Lower leg skin (tissue), 4 donors: ENCODE results near the gene SIRT1. TPM values are rescaled to one million over a fixed set of nuclear protein-coding genes. Genes with fewer than 3 reads are reported as not detected.

Experiments used
- DNase-seq, 2 donors: peaks; one replicate each; pipeline ENCODE4 v3.0.0-alpha.2; 2019; ENCODE audit warnings: low spot score in 2 of 2
- H3K4me3 ChIP-seq: fragments of 200-600 bp; sonication (generic); 2 replicates; pipeline ENCODE4 v1.5.1; 2017; ENCODE audit warnings: mild to moderate bottlenecking, low read depth; ENCODE audit not compliant: poor library complexity, severe bottlenecking
- CTCF ChIP-seq, 3 donors: fragments of 450-650 bp; IDR thresholded peaks; one replicate each; pipeline ENCODE4 v1.5.1; 2016; ENCODE audit warnings: antibody characterized with exemption in 3 of 3, mild to moderate bottlenecking in 3 of 3, moderate library complexity in 2 of 3
- POLR2A ChIP-seq, 2 donors: fragments of 450-650 bp; IDR thresholded peaks; one replicate each; pipeline ENCODE4 v1.6.1; 2016 to 2017; ENCODE audit warnings: antibody characterized with exemption in 2 of 2, mild to moderate bottlenecking in 1 of 2, moderate library complexity in 1 of 2
- WGBS, 2 donors: methylation state at CpG; one replicate each; pipeline ENCODE4 v1.1.5; 2018; 5-methylcytosine and 5-hydroxymethylcytosine counted together
- intact Hi-C: fragments of 100-400 bp; cut with DNase I; formaldehyde crosslinking; loops from one replicate; pipeline ENCODE4 v1.15.0; 2023; ENCODE audit warnings: low total_unique reads
- total RNA-seq, 4 donors: library from RNA; depleted of rRNA; stranded (reverse); fragments of >200 nt; gene quantifications; one replicate each; pipeline ENCODE4 v1.1.0, GENCODE V29; 2016

Gene SIRT1
- total RNA-seq, 4 donors from 2014 or later, result 17.6 to 23.1 (median 19.4) TPM

GRCh38 chr10:67926951-67927350, 42.5 kb downstream of the SIRT1 start:
- intact Hi-C loops, result no loop called here
- no peak overlapping the region for H3K4me3 ChIP-seq
- WGBS, 2 donors, result 94 to 100% methylated on average over 1 of the region's 1 CpG
- no peak for DNase-seq
- TF ChIP-seq POLR2A (IDR thresholded peaks at IDR 0.05) (no peak), CTCF (IDR thresholded peaks at IDR 0.05) (no peak)

DNA sequence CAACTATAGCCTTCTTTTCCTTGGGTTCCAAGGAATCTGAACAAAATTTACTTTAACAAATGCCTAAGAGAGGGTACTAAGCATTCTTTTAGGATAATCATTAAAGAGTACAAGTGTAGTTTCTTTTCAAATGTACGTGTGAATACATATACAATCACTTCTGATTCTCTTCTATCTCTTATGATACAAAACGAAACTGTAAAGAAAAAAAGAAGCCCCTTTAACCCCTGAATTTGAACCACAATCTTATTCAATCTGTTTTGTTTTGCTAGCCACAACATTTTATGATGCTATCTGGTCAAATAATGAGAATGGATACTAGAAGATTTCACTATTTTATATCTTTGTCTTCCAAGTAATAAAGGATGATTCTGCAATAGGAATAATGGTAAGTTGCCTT, 48.7 kb downstream of the SIRT1 start:
- no peak for TF ChIP-seq CTCF (IDR thresholded peaks at IDR 0.05)
- TF ChIP-seq POLR2A (IDR thresholded peaks at IDR 0.05), result no peak
- DNase-seq, result no peak
- intact Hi-C loops, result no loop called here
- no peak overlapping the region for H3K4me3 ChIP-seq
- WGBS, 2 donors, result 90 to 97% methylated on average over 2 of the region's 2 CpGs

- DNase-seq, result no peak
- no peak overlapping the region for H3K4me3 ChIP-seq
- intact Hi-C loops, result no loop called here
- no peak for TF ChIP-seq POLR2A (IDR thresholded peaks at IDR 0.05)
- 87 to 88% methylated on average over 1 of the region's 1 CpG for WGBS, 2 donors
Observed at GRCh38 chr10:67934336-67934735, 49.9 kb downstream of the SIRT1 start.

DNA sequence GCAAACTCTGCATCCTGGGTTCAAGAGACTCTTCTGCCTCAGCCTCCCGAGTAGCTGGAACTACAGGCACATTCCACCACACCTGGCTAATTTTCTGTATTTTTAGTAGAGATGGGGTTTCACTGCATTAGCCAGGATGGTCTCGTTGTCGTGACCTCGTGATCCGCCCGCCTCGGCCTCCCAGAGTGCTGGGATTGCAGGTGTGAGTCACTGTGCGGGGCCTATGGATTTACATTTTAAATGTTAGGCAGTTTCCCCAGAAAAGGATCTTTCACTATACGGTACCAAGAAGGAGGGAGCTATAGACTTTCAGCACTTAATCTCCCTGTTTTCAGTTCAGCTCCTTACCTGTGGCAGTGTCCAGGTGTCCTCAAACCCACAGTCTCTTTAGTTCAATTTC, 50.8 kb downstream of the SIRT1 start:
- intact Hi-C loops, result no loop called here
- no peak overlapping the region for H3K4me3 ChIP-seq
- WGBS, 2 donors, result 97 to 98% methylated on average over 9 of the region's 9 CpGs
- no peak for TF ChIP-seq POLR2A (IDR thresholded peaks at IDR 0.05)
- TF ChIP-seq CTCF (IDR thresholded peaks at IDR 0.05), result no peak
- no peak for DNase-seq

DNA sequence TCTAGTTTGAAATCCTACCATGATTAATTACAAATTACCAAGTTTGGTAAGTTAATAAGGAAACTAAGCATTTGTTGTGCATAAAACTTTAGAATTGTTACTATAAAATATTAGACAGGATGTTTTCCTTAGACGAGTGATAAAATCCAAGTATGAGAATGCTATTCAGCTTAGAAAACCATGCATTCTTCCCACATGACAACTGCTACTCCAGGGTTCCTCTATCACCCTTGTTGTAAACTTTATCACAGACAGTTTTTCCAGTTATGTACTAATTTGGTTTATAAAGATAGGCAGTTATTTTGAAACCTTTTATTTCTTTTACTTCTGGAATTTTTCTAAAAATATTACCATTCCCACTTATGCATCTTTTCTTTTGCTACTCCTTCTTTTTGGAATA, 52.0 kb downstream of the SIRT1 start:
- H3K4me3 ChIP-seq, result no peak overlapping the region
- no peak for TF ChIP-seq POLR2A (IDR thresholded peaks at IDR 0.05)
- TF ChIP-seq CTCF (IDR thresholded peaks at IDR 0.05), result no peak
- intact Hi-C loops, result no loop called here
- DNase-seq, result no peak
- 88 to 94% methylated on average over 1 of the region's 1 CpG for WGBS, 2 donors

GRCh38 chr10:67943917-67944316, 59.5 kb downstream of the SIRT1 start:
- no peak overlapping the region for H3K4me3 ChIP-seq
- no peak for TF ChIP-seq POLR2A (IDR thresholded peaks at IDR 0.05)
- DNase-seq, result no peak
- whole genome bisulfite sequencing, 2 donors, result 100% methylated on average over 1 to 2 of the region's 2 CpGs
- intact Hi-C loops, result no loop called here

DNA sequence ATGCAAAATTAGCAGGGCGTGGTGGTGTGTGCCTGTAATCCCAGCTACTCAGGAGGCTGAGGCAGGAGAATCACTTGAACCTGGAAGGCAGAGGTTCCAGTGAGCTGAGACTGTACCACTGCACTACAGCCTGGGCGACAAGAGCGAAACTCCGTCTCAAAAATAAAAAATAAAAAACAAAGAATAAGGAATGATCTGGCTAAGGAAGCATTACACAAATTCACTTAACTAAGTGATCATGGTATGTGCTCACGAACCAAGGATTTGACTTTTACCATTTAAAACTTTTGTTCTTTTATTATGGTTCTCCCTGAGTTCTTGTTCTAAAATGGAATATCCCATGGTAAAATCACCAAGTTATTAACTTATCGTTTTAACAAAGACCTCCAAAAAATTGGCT, 71.2 kb downstream of the SIRT1 start:
- H3K4me3 ChIP-seq, result no peak overlapping the region
- DNase-seq, result no peak
- TF ChIP-seq CTCF (IDR thresholded peaks at IDR 0.05), result no peak
- TF ChIP-seq POLR2A (IDR thresholded peaks at IDR 0.05), result no peak
- intact Hi-C loops, result no loop called here
- 97 to 98% methylated on average over 6 of the region's 6 CpGs for WGBS, 2 donors
